ENCODE results near the gene ZNF774.

GRCh38 chr15:90320885-90321278 lies 31.2 kb upstream of the ZNF774 start:
- TF ChIP-seq, protein P1, sequence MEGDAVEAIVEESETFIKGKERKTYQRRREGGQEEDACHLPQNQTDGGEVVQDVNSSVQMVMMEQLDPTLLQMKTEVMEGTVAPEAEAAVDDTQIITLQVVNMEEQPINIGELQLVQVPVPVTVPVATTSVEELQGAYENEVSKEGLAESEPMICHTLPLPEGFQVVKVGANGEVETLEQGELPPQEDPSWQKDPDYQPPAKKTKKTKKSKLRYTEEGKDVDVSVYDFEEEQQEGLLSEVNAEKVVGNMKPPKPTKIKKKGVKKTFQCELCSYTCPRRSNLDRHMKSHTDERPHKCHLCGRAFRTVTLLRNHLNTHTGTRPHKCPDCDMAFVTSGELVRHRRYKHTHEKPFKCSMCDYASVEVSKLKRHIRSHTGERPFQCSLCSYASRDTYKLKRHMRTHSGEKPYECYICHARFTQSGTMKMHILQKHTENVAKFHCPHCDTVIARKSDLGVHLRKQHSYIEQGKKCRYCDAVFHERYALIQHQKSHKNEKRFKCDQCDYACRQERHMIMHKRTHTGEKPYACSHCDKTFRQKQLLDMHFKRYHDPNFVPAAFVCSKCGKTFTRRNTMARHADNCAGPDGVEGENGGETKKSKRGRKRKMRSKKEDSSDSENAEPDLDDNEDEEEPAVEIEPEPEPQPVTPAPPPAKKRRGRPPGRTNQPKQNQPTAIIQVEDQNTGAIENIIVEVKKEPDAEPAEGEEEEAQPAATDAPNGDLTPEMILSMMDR (optimal IDR thresholded peaks at IDR 0.05 in 1 of 3, IDR thresholded peaks at IDR 0.05 in 1 of 3, conservative IDR thresholded peaks at IDR 0.05 in 1 of 3; ENCODE audit: extremely low read depth in 1 of 3, insufficient read depth in 2 of 3, low read length in 3 of 3): no peak
- TF ChIP-seq EZH2 (IDR thresholded peaks at IDR 0.05; ENCODE audit: low read length): no peak
